WTC11 (cell line): Measurements from ENCODE around the gene RECK. TPM values are rescaled to one million over a fixed set of nuclear protein-coding genes. Genes with fewer than 3 reads are reported as not detected.

Experiments used
- ATAC-seq: fragments of 200-7000 bp; cut with Tn5 transposase; 2 replicates; pipeline ENCODE4 v1.10.0; 2021; ENCODE audit warnings: mild to moderate bottlenecking, moderate library complexity
- CTCF ChIA-PET: fragments of 300-600 bp; sonication (Branson Sonifier 250); formaldehyde crosslinking; loops from one replicate; lab custom pipeline; 2021; ENCODE audit warnings: antibody characterized with exemption; lab: Charles Lee
- POLR2A ChIA-PET: fragments of 350-600 bp; sonication (Branson Sonifier 250); formaldehyde crosslinking; loops from one replicate; lab custom pipeline; 2021; ENCODE audit warnings: antibody characterized with exemption; lab: Charles Lee
- DNase-seq: peaks from one replicate; pipeline ENCODE4 v3.0.0; 2021; ENCODE audit warnings: low spot score
- H3K27ac Mint-ChIP-seq: 2 replicates; pipeline ENCODE4 v1.8.0; 2021; ENCODE audit warnings: mixed read lengths
- H3K27me3 Mint-ChIP-seq: 2 replicates; pipeline ENCODE4 v1.8.0; 2021; ENCODE audit warnings: low read depth, mild to moderate bottlenecking, moderate library complexity, mixed read lengths
- H3K36me3 Mint-ChIP-seq: 2 replicates; pipeline ENCODE4 v1.8.0; 2021; ENCODE audit warnings: mixed read lengths
- H3K4me1 Mint-ChIP-seq: 2 replicates; pipeline ENCODE4 v1.8.0; 2022; ENCODE audit warnings: mixed read lengths
- H3K4me3 Mint-ChIP-seq: 2 replicates; pipeline ENCODE4 v1.8.0; 2021; ENCODE audit warnings: mild to moderate bottlenecking, moderate library complexity, mixed read lengths
- H3K9me3 Mint-ChIP-seq: 2 replicates; pipeline ENCODE4 v1.8.0; 2021; ENCODE audit warnings: mixed read lengths
- CBFB ChIP-seq: sonication (generic); formaldehyde crosslinking; IDR thresholded peaks from 2 replicates; pipeline ENCODE4 v1.8.1; 2022; ENCODE audit warnings: mild to moderate bottlenecking, low read depth, missing genetic modification reagents
- CREB1 ChIP-seq: sonication (generic); formaldehyde crosslinking; IDR thresholded peaks from 2 replicates; pipeline ENCODE4 v1.8.0; 2023; ENCODE audit warnings: mild to moderate bottlenecking, missing genetic modification reagents
- GRHL2 ChIP-seq: fragments of 250-450 bp; sonication (Bioruptor Pico); IDR thresholded peaks from 2 replicates; pipeline ENCODE4 v1.8.0; 2022; ENCODE audit warnings: mild to moderate bottlenecking, moderate library complexity; ENCODE audit not compliant: insufficient replicate concordance, severe bottlenecking
- JAZF1 ChIP-seq: fragments of 250-450 bp; sonication (Bioruptor Pico); IDR thresholded peaks from 2 replicates; pipeline ENCODE4 v1.9.0; 2021; ENCODE audit warnings: moderate library complexity, mild to moderate bottlenecking, inconsistent platforms
- OVOL2 ChIP-seq: fragments of 250-450 bp; sonication (Bioruptor Pico); IDR thresholded peaks from 2 replicates; pipeline ENCODE4 v1.9.0; 2021; ENCODE audit warnings: mild to moderate bottlenecking, borderline replicate concordance
- PRRX2 ChIP-seq: fragments of 250-450 bp; sonication (Bioruptor Pico); IDR thresholded peaks from 2 replicates; pipeline ENCODE4 v1.8.0; 2021; ENCODE audit warnings: mild to moderate bottlenecking
- RORB ChIP-seq: fragments of 250-450 bp; sonication (Bioruptor Pico); IDR thresholded peaks from 2 replicates; pipeline ENCODE4 v1.9.0; 2021; ENCODE audit warnings: mild to moderate bottlenecking
- SOX15 ChIP-seq: fragments of 250-450 bp; sonication (Bioruptor Pico); IDR thresholded peaks from 2 replicates; pipeline ENCODE4 v1.9.0; 2021; ENCODE audit warnings: mild to moderate bottlenecking
- ZBTB21 ChIP-seq: sonication (generic); formaldehyde crosslinking; IDR thresholded peaks from 2 replicates; pipeline ENCODE4 v1.8.1; 2023; ENCODE audit warnings: mild to moderate bottlenecking, missing genetic modification reagents, borderline replicate concordance
- ZNF138 ChIP-seq: sonication (generic); formaldehyde crosslinking; conservative IDR thresholded peaks from 2 replicates; pipeline ENCODE4 v1.8.1; 2022; ENCODE audit warnings: mild to moderate bottlenecking, moderate library complexity, missing genetic modification reagents
- ZNF263 ChIP-seq: sonication (generic); formaldehyde crosslinking; IDR thresholded peaks from 2 replicates; pipeline ENCODE4 v1.8.1; 2022; ENCODE audit warnings: low read depth, mild to moderate bottlenecking, moderate library complexity, missing genetic modification reagents
- total RNA-seq: library from RNA; stranded (reverse); gene quantifications from 3 replicates; pipeline ENCODE4 v1.2.3, GENCODE V29; 2021
- TF ChIP-seq, protein P1 (sequence below): sonication (generic); formaldehyde crosslinking; IDR thresholded peaks from 2 replicates; pipeline ENCODE4 v1.8.0; 2023; ENCODE audit warnings: mild to moderate bottlenecking, missing genetic modification reagents
- TF ChIP-seq, protein P2 (sequence below): sonication (generic); formaldehyde crosslinking; IDR thresholded peaks from 2 replicates; pipeline ENCODE4 v1.8.1; 2023; ENCODE audit warnings: mild to moderate bottlenecking, missing genetic modification reagents, moderate library complexity
- TF ChIP-seq, protein P3 (sequence below): sonication (generic); formaldehyde crosslinking; IDR thresholded peaks from 2 replicates; pipeline ENCODE4 v1.8.1; 2023; ENCODE audit warnings: mild to moderate bottlenecking, missing genetic modification reagents, moderate library complexity
- TF ChIP-seq, protein P4 (sequence below): sonication (generic); formaldehyde crosslinking; IDR thresholded peaks from 2 replicates; pipeline ENCODE4 v1.8.1; 2022; ENCODE audit warnings: mild to moderate bottlenecking, moderate library complexity, missing genetic modification reagents
- TF ChIP-seq, protein P5 (sequence below): sonication (generic); formaldehyde crosslinking; conservative IDR thresholded peaks from 2 replicates; pipeline ENCODE4 v1.8.1; 2022; ENCODE audit warnings: mild to moderate bottlenecking, missing genetic modification reagents
- TF ChIP-seq, protein P6 (sequence below): sonication (generic); formaldehyde crosslinking; IDR thresholded peaks from 2 replicates; pipeline ENCODE4 v1.8.1; 2022; ENCODE audit warnings: low read depth, mild to moderate bottlenecking, moderate library complexity, missing genetic modification reagents, borderline replicate concordance
- TF ChIP-seq, protein P7 (sequence below): fragments of 250-450 bp; sonication (Bioruptor Pico); IDR thresholded peaks from 2 replicates; pipeline ENCODE4 v1.9.0; 2021; ENCODE audit warnings: mild to moderate bottlenecking, borderline replicate concordance
- TF ChIP-seq, protein P8 (sequence below): sonication (generic); formaldehyde crosslinking; IDR thresholded peaks from 2 replicates; pipeline ENCODE4 v1.8.1; 2023; ENCODE audit warnings: mild to moderate bottlenecking, missing genetic modification reagents

RECK gene
- total RNA-seq, 1 experiment from 2014 or later: 11.2 TPM

DNA sequence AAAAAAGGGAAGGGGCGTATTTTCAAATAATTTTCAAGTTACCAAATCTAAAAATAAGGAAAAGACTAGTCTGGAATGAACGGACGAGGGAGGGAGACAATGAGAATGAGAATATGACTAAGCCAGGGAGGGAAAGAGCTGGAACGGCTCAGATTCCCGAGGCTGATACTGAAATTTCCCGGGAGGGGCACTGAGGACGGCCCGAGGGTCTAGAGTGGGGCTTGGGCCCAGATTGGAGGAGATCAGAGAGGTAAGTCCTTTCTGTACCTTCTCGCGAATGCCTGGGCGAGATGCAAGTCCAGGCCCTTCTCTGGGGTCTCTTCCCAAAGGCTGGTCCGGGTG is 129.1 kb downstream of the RECK start:
- Mint-ChIP-seq H3K4me1 (peaks cover 49% of the 10 kb centered on the region), H3K4me3 (peak overlapping the region; percentile 33; the same call in 1 of the 2 replicates), H3K27me3 (peaks cover 7% of the 10 kb centered on the region), H3K36me3 (no peaks in the 10 kb centered on the region), H3K27ac (no peak overlapping the region), H3K9me3 (no peaks in the 10 kb centered on the region)
- ChIA-PET CTCF (interaction anchor here (0.6 to 5.3 kb wide), 28 partner anchors 14 to 1994 kb away, joined by 3 to 131 read pairs (median 5); partner anchors contain the start of genes CLTA, GLIPR2 and RECK), POLR2A (interaction anchor here (0.8 to 3.3 kb wide), 3 partner anchors 25 to 29 kb away, joined by 3 to 24 read pairs (median 7); partner anchors contain the start of genes CLTA and GLIPR2)
- ATAC-seq (no peak; the same call in 1 of the 2 replicates), DNase-seq (no peak)
- TF ChIP-seq PRRX2 (CRISPR knock-in tag): no peak
- TF ChIP-seq, protein P1, sequence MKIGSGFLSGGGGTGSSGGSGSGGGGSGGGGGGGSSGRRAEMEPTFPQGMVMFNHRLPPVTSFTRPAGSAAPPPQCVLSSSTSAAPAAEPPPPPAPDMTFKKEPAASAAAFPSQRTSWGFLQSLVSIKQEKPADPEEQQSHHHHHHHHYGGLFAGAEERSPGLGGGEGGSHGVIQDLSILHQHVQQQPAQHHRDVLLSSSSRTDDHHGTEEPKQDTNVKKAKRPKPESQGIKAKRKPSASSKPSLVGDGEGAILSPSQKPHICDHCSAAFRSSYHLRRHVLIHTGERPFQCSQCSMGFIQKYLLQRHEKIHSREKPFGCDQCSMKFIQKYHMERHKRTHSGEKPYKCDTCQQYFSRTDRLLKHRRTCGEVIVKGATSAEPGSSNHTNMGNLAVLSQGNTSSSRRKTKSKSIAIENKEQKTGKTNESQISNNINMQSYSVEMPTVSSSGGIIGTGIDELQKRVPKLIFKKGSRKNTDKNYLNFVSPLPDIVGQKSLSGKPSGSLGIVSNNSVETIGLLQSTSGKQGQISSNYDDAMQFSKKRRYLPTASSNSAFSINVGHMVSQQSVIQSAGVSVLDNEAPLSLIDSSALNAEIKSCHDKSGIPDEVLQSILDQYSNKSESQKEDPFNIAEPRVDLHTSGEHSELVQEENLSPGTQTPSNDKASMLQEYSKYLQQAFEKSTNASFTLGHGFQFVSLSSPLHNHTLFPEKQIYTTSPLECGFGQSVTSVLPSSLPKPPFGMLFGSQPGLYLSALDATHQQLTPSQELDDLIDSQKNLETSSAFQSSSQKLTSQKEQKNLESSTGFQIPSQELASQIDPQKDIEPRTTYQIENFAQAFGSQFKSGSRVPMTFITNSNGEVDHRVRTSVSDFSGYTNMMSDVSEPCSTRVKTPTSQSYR (CRISPR knock-in tag): no peak
- TF ChIP-seq RORB (CRISPR knock-in tag): no peak
- TF ChIP-seq, protein P2, sequence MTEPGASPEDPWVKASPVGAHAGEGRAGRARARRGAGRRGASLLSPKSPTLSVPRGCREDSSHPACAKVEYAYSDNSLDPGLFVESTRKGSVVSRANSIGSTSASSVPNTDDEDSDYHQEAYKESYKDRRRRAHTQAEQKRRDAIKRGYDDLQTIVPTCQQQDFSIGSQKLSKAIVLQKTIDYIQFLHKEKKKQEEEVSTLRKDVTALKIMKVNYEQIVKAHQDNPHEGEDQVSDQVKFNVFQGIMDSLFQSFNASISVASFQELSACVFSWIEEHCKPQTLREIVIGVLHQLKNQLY (CRISPR knock-in tag): no peak

DNA sequence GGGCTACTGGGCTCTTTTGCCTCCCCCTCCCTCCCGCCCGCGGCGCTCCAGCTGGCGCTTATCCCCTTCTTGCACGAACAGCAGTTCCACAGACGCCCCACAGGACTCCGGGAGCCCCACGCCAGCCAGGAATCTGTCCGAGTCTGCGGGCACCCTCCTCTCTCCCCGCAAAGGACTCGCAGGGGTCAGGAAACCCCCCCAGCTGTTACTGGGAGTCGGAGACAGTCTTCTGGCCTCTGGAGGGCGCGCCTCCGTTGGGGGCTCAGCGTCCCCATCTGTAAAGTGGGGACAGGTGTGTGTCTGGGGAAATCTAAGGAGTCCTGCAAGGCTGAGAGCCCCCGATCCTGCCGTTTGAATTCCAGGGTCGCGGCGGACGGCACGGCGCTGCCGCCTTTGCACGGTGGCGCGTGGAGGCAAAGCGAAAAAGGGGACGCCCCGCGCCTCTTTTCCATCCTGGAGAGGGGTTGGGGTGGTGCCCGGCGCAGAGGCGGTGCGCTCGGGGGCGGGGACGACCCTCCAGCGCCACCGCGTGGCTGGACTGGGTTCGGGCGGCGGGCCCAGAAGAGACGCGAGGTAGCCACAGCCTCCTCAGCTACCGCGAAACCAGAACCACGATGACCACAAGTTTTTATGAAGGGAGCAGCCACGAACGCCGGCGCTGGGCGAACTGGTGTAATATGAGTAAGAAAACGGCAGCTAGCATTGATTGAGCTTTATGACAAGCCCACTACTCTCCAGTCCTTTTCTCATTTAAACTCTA is 129.6 kb downstream of the RECK start:
- peak overlapping the region; percentile 68 for H3K4me3 Mint-ChIP-seq
- DNase-seq: peak; percentile 85
- ChIA-PET CTCF (interaction anchor here (0.6 to 5.3 kb wide), 39 partner anchors 10 to 1995 kb away, joined by 3 to 131 read pairs (median 5); partner anchors contain the start of genes CLTA, GLIPR2 and RECK), POLR2A (interaction anchor here (0.8 to 1.5 kb wide), 2 partner anchors 24 to 29 kb away, joined by 3 to 7 read pairs; partner anchors contain the start of genes CLTA and GLIPR2)
- H3K4me1 Mint-ChIP-seq: peaks cover 44% of the 10 kb centered on the region
- no peak overlapping the region for H3K27ac Mint-ChIP-seq
- H3K36me3 Mint-ChIP-seq: no peaks in the 10 kb centered on the region
- H3K9me3 Mint-ChIP-seq: no peaks in the 10 kb centered on the region
- peak; percentile 66 for ATAC-seq
- peaks cover 7% of the 10 kb centered on the region for H3K27me3 Mint-ChIP-seq
- TF ChIP-seq OVOL2 (no peak), CREB1 (CRISPR knock-in tag) (no peak), ZBTB21 (CRISPR knock-in tag) (no peak), GRHL2 (CRISPR knock-in tag) (no peak), CBFB (CRISPR knock-in tag) (no peak), ZNF263 (CRISPR knock-in tag) (no peak), JAZF1 (no peak), SOX15 (CRISPR knock-in tag) (no peak), ZNF138 (no peak), RORB (CRISPR knock-in tag) (no peak)
- TF ChIP-seq, protein P3, sequence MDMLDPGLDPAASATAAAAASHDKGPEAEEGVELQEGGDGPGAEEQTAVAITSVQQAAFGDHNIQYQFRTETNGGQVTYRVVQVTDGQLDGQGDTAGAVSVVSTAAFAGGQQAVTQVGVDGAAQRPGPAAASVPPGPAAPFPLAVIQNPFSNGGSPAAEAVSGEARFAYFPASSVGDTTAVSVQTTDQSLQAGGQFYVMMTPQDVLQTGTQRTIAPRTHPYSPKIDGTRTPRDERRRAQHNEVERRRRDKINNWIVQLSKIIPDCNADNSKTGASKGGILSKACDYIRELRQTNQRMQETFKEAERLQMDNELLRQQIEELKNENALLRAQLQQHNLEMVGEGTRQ (CRISPR knock-in tag): no peak
- TF ChIP-seq, protein P4, sequence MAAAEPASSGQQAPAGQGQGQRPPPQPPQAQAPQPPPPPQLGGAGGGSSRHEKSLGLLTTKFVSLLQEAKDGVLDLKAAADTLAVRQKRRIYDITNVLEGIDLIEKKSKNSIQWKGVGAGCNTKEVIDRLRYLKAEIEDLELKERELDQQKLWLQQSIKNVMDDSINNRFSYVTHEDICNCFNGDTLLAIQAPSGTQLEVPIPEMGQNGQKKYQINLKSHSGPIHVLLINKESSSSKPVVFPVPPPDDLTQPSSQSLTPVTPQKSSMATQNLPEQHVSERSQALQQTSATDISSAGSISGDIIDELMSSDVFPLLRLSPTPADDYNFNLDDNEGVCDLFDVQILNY (CRISPR knock-in tag): no peak
- TF ChIP-seq, protein P5, sequence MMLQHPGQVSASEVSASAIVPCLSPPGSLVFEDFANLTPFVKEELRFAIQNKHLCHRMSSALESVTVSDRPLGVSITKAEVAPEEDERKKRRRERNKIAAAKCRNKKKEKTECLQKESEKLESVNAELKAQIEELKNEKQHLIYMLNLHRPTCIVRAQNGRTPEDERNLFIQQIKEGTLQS (CRISPR knock-in tag): no peak
- TF ChIP-seq, protein P6, sequence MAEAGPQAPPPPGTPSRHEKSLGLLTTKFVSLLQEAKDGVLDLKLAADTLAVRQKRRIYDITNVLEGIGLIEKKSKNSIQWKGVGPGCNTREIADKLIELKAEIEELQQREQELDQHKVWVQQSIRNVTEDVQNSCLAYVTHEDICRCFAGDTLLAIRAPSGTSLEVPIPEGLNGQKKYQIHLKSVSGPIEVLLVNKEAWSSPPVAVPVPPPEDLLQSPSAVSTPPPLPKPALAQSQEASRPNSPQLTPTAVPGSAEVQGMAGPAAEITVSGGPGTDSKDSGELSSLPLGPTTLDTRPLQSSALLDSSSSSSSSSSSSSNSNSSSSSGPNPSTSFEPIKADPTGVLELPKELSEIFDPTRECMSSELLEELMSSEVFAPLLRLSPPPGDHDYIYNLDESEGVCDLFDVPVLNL (CRISPR knock-in tag): no peak
- TF ChIP-seq, protein P7, sequence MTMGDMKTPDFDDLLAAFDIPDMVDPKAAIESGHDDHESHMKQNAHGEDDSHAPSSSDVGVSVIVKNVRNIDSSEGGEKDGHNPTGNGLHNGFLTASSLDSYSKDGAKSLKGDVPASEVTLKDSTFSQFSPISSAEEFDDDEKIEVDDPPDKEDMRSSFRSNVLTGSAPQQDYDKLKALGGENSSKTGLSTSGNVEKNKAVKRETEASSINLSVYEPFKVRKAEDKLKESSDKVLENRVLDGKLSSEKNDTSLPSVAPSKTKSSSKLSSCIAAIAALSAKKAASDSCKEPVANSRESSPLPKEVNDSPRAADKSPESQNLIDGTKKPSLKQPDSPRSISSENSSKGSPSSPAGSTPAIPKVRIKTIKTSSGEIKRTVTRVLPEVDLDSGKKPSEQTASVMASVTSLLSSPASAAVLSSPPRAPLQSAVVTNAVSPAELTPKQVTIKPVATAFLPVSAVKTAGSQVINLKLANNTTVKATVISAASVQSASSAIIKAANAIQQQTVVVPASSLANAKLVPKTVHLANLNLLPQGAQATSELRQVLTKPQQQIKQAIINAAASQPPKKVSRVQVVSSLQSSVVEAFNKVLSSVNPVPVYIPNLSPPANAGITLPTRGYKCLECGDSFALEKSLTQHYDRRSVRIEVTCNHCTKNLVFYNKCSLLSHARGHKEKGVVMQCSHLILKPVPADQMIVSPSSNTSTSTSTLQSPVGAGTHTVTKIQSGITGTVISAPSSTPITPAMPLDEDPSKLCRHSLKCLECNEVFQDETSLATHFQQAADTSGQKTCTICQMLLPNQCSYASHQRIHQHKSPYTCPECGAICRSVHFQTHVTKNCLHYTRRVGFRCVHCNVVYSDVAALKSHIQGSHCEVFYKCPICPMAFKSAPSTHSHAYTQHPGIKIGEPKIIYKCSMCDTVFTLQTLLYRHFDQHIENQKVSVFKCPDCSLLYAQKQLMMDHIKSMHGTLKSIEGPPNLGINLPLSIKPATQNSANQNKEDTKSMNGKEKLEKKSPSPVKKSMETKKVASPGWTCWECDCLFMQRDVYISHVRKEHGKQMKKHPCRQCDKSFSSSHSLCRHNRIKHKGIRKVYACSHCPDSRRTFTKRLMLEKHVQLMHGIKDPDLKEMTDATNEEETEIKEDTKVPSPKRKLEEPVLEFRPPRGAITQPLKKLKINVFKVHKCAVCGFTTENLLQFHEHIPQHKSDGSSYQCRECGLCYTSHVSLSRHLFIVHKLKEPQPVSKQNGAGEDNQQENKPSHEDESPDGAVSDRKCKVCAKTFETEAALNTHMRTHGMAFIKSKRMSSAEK (CRISPR knock-in tag): 0 out of 2 replicates have a peak, but pooled peaks have one; percentile 10
- TF ChIP-seq, protein P8, sequence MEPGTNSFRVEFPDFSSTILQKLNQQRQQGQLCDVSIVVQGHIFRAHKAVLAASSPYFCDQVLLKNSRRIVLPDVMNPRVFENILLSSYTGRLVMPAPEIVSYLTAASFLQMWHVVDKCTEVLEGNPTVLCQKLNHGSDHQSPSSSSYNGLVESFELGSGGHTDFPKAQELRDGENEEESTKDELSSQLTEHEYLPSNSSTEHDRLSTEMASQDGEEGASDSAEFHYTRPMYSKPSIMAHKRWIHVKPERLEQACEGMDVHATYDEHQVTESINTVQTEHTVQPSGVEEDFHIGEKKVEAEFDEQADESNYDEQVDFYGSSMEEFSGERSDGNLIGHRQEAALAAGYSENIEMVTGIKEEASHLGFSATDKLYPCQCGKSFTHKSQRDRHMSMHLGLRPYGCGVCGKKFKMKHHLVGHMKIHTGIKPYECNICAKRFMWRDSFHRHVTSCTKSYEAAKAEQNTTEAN (CRISPR knock-in tag): no peak
